Ectodermal cell (in vitro differentiated cells): ENCODE results near the gene FN3K.

Experiments used
- H3K27ac ChIP-seq: 2 replicates; pipeline ENCODE4 v1.7.0; 2013; ENCODE audit warnings: mild to moderate bottlenecking, low read depth, low read length; ENCODE audit not compliant: insufficient read depth, poor library complexity, severe bottlenecking
- H3K27me3 ChIP-seq: 2 replicates; pipeline ENCODE4 v1.7.0; 2013; ENCODE audit warnings: mild to moderate bottlenecking, low read length; ENCODE audit not compliant: insufficient read depth, control insufficient read depth, poor library complexity, severe bottlenecking
- H3K36me3 ChIP-seq: one replicate; pipeline ENCODE4 v1.7.0; 2013; ENCODE audit warnings: low read length; ENCODE audit not compliant: control insufficient read depth, insufficient read depth
- H3K4me1 ChIP-seq: one replicate; pipeline ENCODE4 v1.7.0; 2013; ENCODE audit warnings: low read length; ENCODE audit not compliant: control insufficient read depth, insufficient read depth
- H3K4me3 ChIP-seq: 2 replicates; pipeline ENCODE4 v1.7.0; 2013; ENCODE audit warnings: low read depth, low read length, control low read depth; ENCODE audit not compliant: insufficient read depth
- H3K9me3 ChIP-seq: 2 replicates; pipeline ENCODE4 v1.7.0; 2013; ENCODE audit warnings: mild to moderate bottlenecking, low read length, moderate library complexity; ENCODE audit not compliant: control insufficient read depth
- WGBS, 2 experiments: methylation state at CpG; one replicate each; pipeline ENCODE4 v1.1.7; 2013; ENCODE audit warnings: missing lambda C conversion rate in 2 of 2; 5-methylcytosine and 5-hydroxymethylcytosine counted together

FN3K gene

GRCh38 chr17:82718986-82719685, 16.3 kb upstream of the FN3K start:
- Histone ChIP-seq H3K4me1 (peaks cover 7% of the 10 kb centered on the region), H3K36me3 (peaks cover 15% of the 10 kb centered on the region), H3K27ac (no peak overlapping the region), H3K27me3 (peaks cover 6% of the 10 kb centered on the region), H3K4me3 (no peak overlapping the region), H3K9me3 (no peaks in the 10 kb centered on the region)
- 93 to 95% methylated on average over 18 of the region's 18 CpGs for WGBS, 2 experiments

- Histone ChIP-seq H3K36me3 (peaks cover 15% of the 10 kb centered on the region), H3K27ac (no peak overlapping the region), H3K27me3 (peaks cover 6% of the 10 kb centered on the region), H3K4me3 (no peak overlapping the region), H3K9me3 (no peaks in the 10 kb centered on the region), H3K4me1 (peaks cover 7% of the 10 kb centered on the region)
- WGBS, 2 experiments = 96% methylated on average over 19 of the region's 19 CpGs
Observed at GRCh38 chr17:82720204-82720603, 15.2 kb upstream of the FN3K start.

- Histone ChIP-seq H3K27ac (no peak overlapping the region), H3K4me3 (no peak overlapping the region), H3K4me1 (peaks cover 7% of the 10 kb centered on the region), H3K36me3 (peaks cover 25% of the 10 kb centered on the region), H3K9me3 (no peaks in the 10 kb centered on the region), H3K27me3 (no peaks in the 10 kb centered on the region)
- WGBS, 2 experiments = 92 to 93% methylated on average over 19 of the region's 19 CpGs
Observed at GRCh38 chr17:82722341-82723013, 12.9 kb upstream of the FN3K start.

- 94 to 95% methylated on average over 26 of the region's 26 CpGs for WGBS, 2 experiments
- Histone ChIP-seq H3K27ac (no peak overlapping the region), H3K36me3 (peaks cover 25% of the 10 kb centered on the region), H3K4me3 (no peak overlapping the region), H3K4me1 (no peaks in the 10 kb centered on the region), H3K27me3 (no peaks in the 10 kb centered on the region), H3K9me3 (no peaks in the 10 kb centered on the region)
Observed at GRCh38 chr17:82723169-82723807, 12.1 kb upstream of the FN3K start.

GRCh38 chr17:82726427-82726826, 9.0 kb upstream of the FN3K start:
- Histone ChIP-seq H3K36me3 (peaks cover 17% of the 10 kb centered on the region), H3K4me3 (no peak overlapping the region), H3K9me3 (no peaks in the 10 kb centered on the region), H3K27ac (no peak overlapping the region), H3K4me1 (no peaks in the 10 kb centered on the region), H3K27me3 (no peaks in the 10 kb centered on the region)
- 95 to 96% methylated on average over 10 of the region's 10 CpGs for WGBS, 2 experiments

GRCh38 chr17:82729479-82730260, 5.7 kb upstream of the FN3K start:
- H3K9me3 ChIP-seq = peaks cover 3% of the 10 kb centered on the region
- peaks cover 9% of the 10 kb centered on the region for H3K36me3 ChIP-seq
- no peak overlapping the region for H3K27ac ChIP-seq
- no peaks in the 10 kb centered on the region for H3K4me1 ChIP-seq
- no peak overlapping the region for H3K4me3 ChIP-seq
- no peaks in the 10 kb centered on the region for H3K27me3 ChIP-seq
- 87 to 88% methylated on average over 48 of the region's 48 CpGs for WGBS, 2 experiments

- H3K9me3 ChIP-seq = peaks cover 3% of the 10 kb centered on the region
- H3K27me3 ChIP-seq = peaks cover 3% of the 10 kb centered on the region
- H3K4me3 ChIP-seq = no peak overlapping the region
- WGBS, 2 experiments = 93 to 97% methylated on average over 11 to 13 of the region's 13 CpGs
- no peak overlapping the region for H3K27ac ChIP-seq
- peaks cover 3% of the 10 kb centered on the region for H3K36me3 ChIP-seq
- H3K4me1 ChIP-seq = no peaks in the 10 kb centered on the region
Observed at GRCh38 chr17:82732118-82732743, 3.2 kb upstream of the FN3K start.

- H3K36me3 ChIP-seq = peaks cover 20% of the 10 kb centered on the region
- H3K27me3 ChIP-seq = peaks cover 3% of the 10 kb centered on the region
- no peaks in the 10 kb centered on the region for H3K4me1 ChIP-seq
- H3K27ac ChIP-seq = no peak overlapping the region
- WGBS, 2 experiments = 91 to 92% methylated on average over 18 of the region's 18 CpGs
- no peak overlapping the region for H3K4me3 ChIP-seq
- peaks cover 13% of the 10 kb centered on the region for H3K9me3 ChIP-seq
Observed at GRCh38 chr17:82736511-82737185, 1.2 kb downstream of the FN3K start.
